ENCODE data around the gene PRKD1.
"Not testable (repeated sequence)": the region's sequence is repeated elsewhere in the genome, so short reads cannot be mapped to it uniquely, and the experiment has no call there.

Gene PRKD1

GRCh38 chr14:29710015-29710414, 217.6 kb downstream of the PRKD1 start:
- no peaks in the 10 kb centered on the region for H3K9me3 ChIP-seq (ENCODE audit: control insufficient read depth, low read length)
- H3K36me3 ChIP-seq (ENCODE audit: control insufficient read depth, insufficient read depth, low read length): no peaks in the 10 kb centered on the region
- WGBS, 2 experiments: 75 to 82% methylated on average over 2 of the region's 2 CpGs
- no peak overlapping the region for H3K4me3 ChIP-seq (ENCODE audit: insufficient read depth, low read depth, low read length)
- no peaks in the 10 kb centered on the region for H3K27me3 ChIP-seq (ENCODE audit: control insufficient read depth, insufficient read depth, low read length, poor library complexity, severe bottlenecking)
- H3K27ac ChIP-seq (ENCODE audit: insufficient read depth, low read depth, low read length, poor library complexity, severe bottlenecking): no peak overlapping the region
- H3K4me1 ChIP-seq (ENCODE audit: control insufficient read depth, insufficient read depth, low read length): no peaks in the 10 kb centered on the region

- H3K9me3 ChIP-seq (ENCODE audit: control insufficient read depth, low read length): no peaks in the 10 kb centered on the region
Observed at GRCh38 chr14:29709490-29709889, 218.2 kb downstream of the PRKD1 start.

GRCh38 chr14:29706700-29707099, 220.9 kb downstream of the PRKD1 start:
- no peaks in the 10 kb centered on the region for H3K36me3 ChIP-seq (ENCODE audit: control insufficient read depth, insufficient read depth, low read length)
- no peaks in the 10 kb centered on the region for H3K9me3 ChIP-seq (ENCODE audit: control insufficient read depth, low read length)
- no peaks in the 10 kb centered on the region for H3K4me1 ChIP-seq (ENCODE audit: control insufficient read depth, insufficient read depth, low read length)
- no peaks in the 10 kb centered on the region for H3K27me3 ChIP-seq (ENCODE audit: control insufficient read depth, insufficient read depth, low read length, poor library complexity, severe bottlenecking)
- 100% methylated on average over 1 of the region's 1 CpG for WGBS, 2 experiments
- H3K27ac ChIP-seq (ENCODE audit: insufficient read depth, low read depth, low read length, poor library complexity, severe bottlenecking): no peak overlapping the region
- H3K4me3 ChIP-seq (ENCODE audit: insufficient read depth, low read depth, low read length): no peak overlapping the region

More at GRCh38 chr14:29709490-29709889, 218.2 kb downstream of the PRKD1 start:
- no peak overlapping the region for H3K27ac ChIP-seq (ENCODE audit: insufficient read depth, low read depth, low read length, poor library complexity, severe bottlenecking)
- H3K4me3 ChIP-seq (ENCODE audit: insufficient read depth, low read depth, low read length): no peak overlapping the region
- no peaks in the 10 kb centered on the region for H3K4me1 ChIP-seq (ENCODE audit: control insufficient read depth, insufficient read depth, low read length)
- H3K36me3 ChIP-seq (ENCODE audit: control insufficient read depth, insufficient read depth, low read length): no peaks in the 10 kb centered on the region
- H3K27me3 ChIP-seq (ENCODE audit: control insufficient read depth, insufficient read depth, low read length, poor library complexity, severe bottlenecking): no peaks in the 10 kb centered on the region

- Histone ChIP-seq H3K27ac (ENCODE audit: insufficient read depth, low read depth, low read length, poor library complexity, severe bottlenecking) (no peak overlapping the region), H3K36me3 (ENCODE audit: control insufficient read depth, insufficient read depth, low read length) (no peaks in the 10 kb centered on the region), H3K4me3 (ENCODE audit: insufficient read depth, low read depth, low read length) (no peak overlapping the region), H3K27me3 (ENCODE audit: control insufficient read depth, insufficient read depth, low read length, poor library complexity, severe bottlenecking) (no peaks in the 10 kb centered on the region), H3K4me1 (ENCODE audit: control insufficient read depth, insufficient read depth, low read length) (no peaks in the 10 kb centered on the region), H3K9me3 (ENCODE audit: control insufficient read depth, low read length) (no peaks in the 10 kb centered on the region)
- WGBS, 2 experiments: 100% methylated on average over 1 of the region's 1 CpG
Observed at GRCh38 chr14:29705801-29706200, 221.8 kb downstream of the PRKD1 start.

GRCh38 chr14:29689597-29689996, 238.1 kb downstream of the PRKD1 start:
- H3K4me1 ChIP-seq (ENCODE audit: control insufficient read depth, insufficient read depth, low read length); H3K27ac ChIP-seq (ENCODE audit: insufficient read depth, low read depth, low read length, poor library complexity, severe bottlenecking); H3K36me3 ChIP-seq (ENCODE audit: control insufficient read depth, insufficient read depth, low read length); H3K27me3 ChIP-seq (ENCODE audit: control insufficient read depth, insufficient read depth, low read length, poor library complexity, severe bottlenecking); H3K4me3 ChIP-seq (ENCODE audit: insufficient read depth, low read depth, low read length); H3K9me3 ChIP-seq (ENCODE audit: control insufficient read depth, low read length): not testable (repeated sequence)
- WGBS, 2 experiments: 81 to 93% methylated on average over 2 of the region's 2 CpGs

- Histone ChIP-seq H3K4me3 (ENCODE audit: insufficient read depth, low read depth, low read length) (no peak overlapping the region), H3K27ac (ENCODE audit: insufficient read depth, low read depth, low read length, poor library complexity, severe bottlenecking) (no peak overlapping the region), H3K27me3 (ENCODE audit: control insufficient read depth, insufficient read depth, low read length, poor library complexity, severe bottlenecking) (no peaks in the 10 kb centered on the region), H3K36me3 (ENCODE audit: control insufficient read depth, insufficient read depth, low read length) (no peaks in the 10 kb centered on the region), H3K4me1 (ENCODE audit: control insufficient read depth, insufficient read depth, low read length) (no peaks in the 10 kb centered on the region), H3K9me3 (ENCODE audit: control insufficient read depth, low read length) (no peaks in the 10 kb centered on the region)
- 85 to 94% methylated on average over 2 of the region's 2 CpGs for WGBS, 2 experiments
Observed at GRCh38 chr14:29687866-29688265, 239.8 kb downstream of the PRKD1 start.

GRCh38 chr14:29687071-29687765, 240.4 kb downstream of the PRKD1 start:
- Histone ChIP-seq H3K9me3 (ENCODE audit: control insufficient read depth, low read length) (no peaks in the 10 kb centered on the region), H3K4me3 (ENCODE audit: insufficient read depth, low read depth, low read length) (no peak overlapping the region), H3K27me3 (ENCODE audit: control insufficient read depth, insufficient read depth, low read length, poor library complexity, severe bottlenecking) (no peaks in the 10 kb centered on the region), H3K4me1 (ENCODE audit: control insufficient read depth, insufficient read depth, low read length) (no peaks in the 10 kb centered on the region), H3K27ac (ENCODE audit: insufficient read depth, low read depth, low read length, poor library complexity, severe bottlenecking) (no peak overlapping the region), H3K36me3 (ENCODE audit: control insufficient read depth, insufficient read depth, low read length) (no peaks in the 10 kb centered on the region)
- 90 to 94% methylated on average over 3 to 5 of the region's 5 CpGs for WGBS, 2 experiments

- H3K9me3 ChIP-seq (ENCODE audit: control insufficient read depth, low read length): no peaks in the 10 kb centered on the region
Observed at GRCh38 chr14:29684926-29685325, 242.7 kb downstream of the PRKD1 start.

GRCh38 chr14:29682789-29683188, 244.9 kb downstream of the PRKD1 start:
- Histone ChIP-seq H3K27me3 (ENCODE audit: control insufficient read depth, insufficient read depth, low read length, poor library complexity, severe bottlenecking) (no peaks in the 10 kb centered on the region), H3K4me3 (ENCODE audit: insufficient read depth, low read depth, low read length) (no peak overlapping the region), H3K4me1 (ENCODE audit: control insufficient read depth, insufficient read depth, low read length) (no peaks in the 10 kb centered on the region), H3K9me3 (ENCODE audit: control insufficient read depth, low read length) (no peaks in the 10 kb centered on the region), H3K36me3 (ENCODE audit: control insufficient read depth, insufficient read depth, low read length) (no peaks in the 10 kb centered on the region), H3K27ac (ENCODE audit: insufficient read depth, low read depth, low read length, poor library complexity, severe bottlenecking) (no peak overlapping the region)
- 92 to 93% methylated on average over 2 of the region's 2 CpGs for WGBS, 2 experiments

More at GRCh38 chr14:29684926-29685325, 242.7 kb downstream of the PRKD1 start:
- Histone ChIP-seq H3K27me3 (ENCODE audit: control insufficient read depth, insufficient read depth, low read length, poor library complexity, severe bottlenecking) (no peaks in the 10 kb centered on the region), H3K4me1 (ENCODE audit: control insufficient read depth, insufficient read depth, low read length) (no peaks in the 10 kb centered on the region), H3K4me3 (ENCODE audit: insufficient read depth, low read depth, low read length) (no peak overlapping the region), H3K27ac (ENCODE audit: insufficient read depth, low read depth, low read length, poor library complexity, severe bottlenecking) (no peak overlapping the region), H3K36me3 (ENCODE audit: control insufficient read depth, insufficient read depth, low read length) (no peaks in the 10 kb centered on the region)

GRCh38 chr14:29681316-29681715, 246.3 kb downstream of the PRKD1 start:
- no peaks in the 10 kb centered on the region for H3K36me3 ChIP-seq (ENCODE audit: control insufficient read depth, insufficient read depth, low read length)
- WGBS, 2 experiments: 67% methylated on average over 1 of the region's 1 CpG; no CpG with 5 or more reads in 1 of the 2 experiments
- H3K9me3 ChIP-seq (ENCODE audit: control insufficient read depth, low read length): no peaks in the 10 kb centered on the region
- H3K27ac ChIP-seq (ENCODE audit: insufficient read depth, low read depth, low read length, poor library complexity, severe bottlenecking): no peak overlapping the region
- H3K4me1 ChIP-seq (ENCODE audit: control insufficient read depth, insufficient read depth, low read length): no peaks in the 10 kb centered on the region
- no peaks in the 10 kb centered on the region for H3K27me3 ChIP-seq (ENCODE audit: control insufficient read depth, insufficient read depth, low read length, poor library complexity, severe bottlenecking)
- H3K4me3 ChIP-seq (ENCODE audit: insufficient read depth, low read depth, low read length): no peak overlapping the region

Data from ectodermal cell (in vitro differentiated cells).